Left lung (tissue), 14 donors: ENCODE measurements around the gene ACSM3. TPM values are rescaled to one million over a fixed set of nuclear protein-coding genes. Genes with fewer than 3 reads are reported as not detected.
A peak's percentile ranks its signal among the peaks of the same experiment; 100 is the strongest.
"Not testable (repeated sequence)": the region's sequence is repeated elsewhere in the genome, so short reads cannot be mapped to it uniquely, and the experiment has no call there.

Experiments
- ATAC-seq: fragments of 200-7000 bp; cut with Tn5 transposase; one replicate; pipeline ENCODE4 v1.9.1; 2020; ENCODE audit warnings: moderate library complexity
- DNase-seq, 4 donors: peaks; one replicate each; pipeline ENCODE4 v3.0.0-alpha.2; 2013 to 2020
- H3K27ac ChIP-seq, 2 donors: fragments of 200-600 bp; sonication (generic) in 1 of 2; one replicate each; pipeline versions ENCODE4 v1.5.0 to v1.8.0; 2020 to 2021
- H3K27me3 ChIP-seq, 2 donors: fragments of 200-600 bp; sonication (generic) in 1 of 2; one replicate each; pipeline versions ENCODE4 v1.5.0 to v1.8.0; 2020 to 2021
- H3K36me3 ChIP-seq, 2 donors: fragments of 200-600 bp; sonication (generic) in 1 of 2; one replicate each; pipeline versions ENCODE4 v1.5.0 to v1.8.0; 2020 to 2021
- H3K4me1 ChIP-seq, 2 donors: fragments of 200-600 bp; one replicate each; pipeline ENCODE4 v1.8.0; 2021
- H3K4me3 ChIP-seq, 2 donors: fragments of 200-600 bp; sonication (generic) in 1 of 2; one replicate each; pipeline versions ENCODE4 v1.5.0 to v1.8.0; 2020 to 2021; ENCODE audit warnings: mild to moderate bottlenecking in 1 of 2
- H3K9me3 ChIP-seq, 2 donors: fragments of 200-600 bp; sonication (generic) in 1 of 2; one replicate each; pipeline versions ENCODE4 v1.5.0 to v1.8.0; 2020 to 2021
- CTCF ChIP-seq, 2 donors: fragments of 200-600 bp; sonication (generic) in 1 of 2; IDR thresholded peaks; one replicate each; pipeline versions ENCODE4 v1.5.0 to v1.8.0; 2021; ENCODE audit warnings: antibody characterized with exemption in 2 of 2
- intact Hi-C, 2 donors: fragments of 100-400 bp; cut with DNase I; formaldehyde crosslinking; loops; one replicate each; pipeline versions ENCODE4 v1.11.2 to v1.14.2; 2022
- long read RNA-seq, 12 donors: library from polyadenylated mRNA in 2 of 12; unstranded in 2 of 12; transcript quantifications; one replicate each; pipeline ENCODE4 v2.0.0 and lab custom pipeline, GENCODE V29; 2019 to 2026
- polyA plus RNA-seq, 6 donors: library from polyadenylated mRNA; unstranded; fragments of 120-200 nt; gene quantifications; one replicate each; pipeline ENCODE4 v1.2.1, GENCODE V29; 2013; ENCODE audit not compliant: insufficient read length in 6 of 6
- total RNA-seq, 2 donors: library from RNA; stranded (reverse); fragmentation: NEBNext Ultra II Directional; extraction: Animal tissue kit (Norgen Biotek cat#: 25700); gene quantifications; one replicate each; pipeline ENCODE4 v1.2.1, GENCODE V29; 2021
- donor health status: DM: no; HTN: yes; CAD: no.
- donor health status: DM: no; HTN: no; CAD: no.

Gene ACSM3, protein sequence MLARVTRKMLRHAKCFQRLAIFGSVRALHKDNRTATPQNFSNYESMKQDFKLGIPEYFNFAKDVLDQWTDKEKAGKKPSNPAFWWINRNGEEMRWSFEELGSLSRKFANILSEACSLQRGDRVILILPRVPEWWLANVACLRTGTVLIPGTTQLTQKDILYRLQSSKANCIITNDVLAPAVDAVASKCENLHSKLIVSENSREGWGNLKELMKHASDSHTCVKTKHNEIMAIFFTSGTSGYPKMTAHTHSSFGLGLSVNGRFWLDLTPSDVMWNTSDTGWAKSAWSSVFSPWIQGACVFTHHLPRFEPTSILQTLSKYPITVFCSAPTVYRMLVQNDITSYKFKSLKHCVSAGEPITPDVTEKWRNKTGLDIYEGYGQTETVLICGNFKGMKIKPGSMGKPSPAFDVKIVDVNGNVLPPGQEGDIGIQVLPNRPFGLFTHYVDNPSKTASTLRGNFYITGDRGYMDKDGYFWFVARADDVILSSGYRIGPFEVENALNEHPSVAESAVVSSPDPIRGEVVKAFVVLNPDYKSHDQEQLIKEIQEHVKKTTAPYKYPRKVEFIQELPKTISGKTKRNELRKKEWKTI
- total RNA-seq (10 to 100 TPM; 15.7 to 16.6 TPM), polyA plus RNA-seq (10 to 100 TPM; 56.0 to 75.9 (median 57.9) TPM)
- long read RNA-seq, donor 1, partial matches to known transcripts = 28 of 33 reads
- long read RNA-seq, donor 1, other reads (novel, unspliced or antisense) = 0 of 33 reads
- long read RNA-seq, donor 2, transcript ACSM3-201 (14 exons, 2,845 nt) = major isoform, 6 of 66 reads
- long read RNA-seq, donor 2, partial matches to known transcripts = 55 of 66 reads
- long read RNA-seq, donor 2, other reads (novel, unspliced or antisense) = 0 of 66 reads
- long read RNA-seq, donor 3, partial matches to known transcripts = 17 of 26 reads
- long read RNA-seq, donor 3, other reads (novel, unspliced or antisense) = 0 of 26 reads
- long read RNA-seq, donor 4, partial matches to known transcripts = 1 of 6 reads
- long read RNA-seq, donor 4, other reads (novel, unspliced or antisense) = 4 of 6 reads
- long read RNA-seq, donor 5, transcript ACSM3-201 (14 exons, 2,845 nt) = major isoform, 5 of 18 reads
- long read RNA-seq, donor 5, partial matches to known transcripts = 8 of 18 reads
- long read RNA-seq, donor 5, other reads (novel, unspliced or antisense) = 0 of 18 reads
- long read RNA-seq, donor 6, transcript ACSM3-201 (14 exons, 2,845 nt) = major isoform, 5 of 28 reads
- long read RNA-seq, donor 6, partial matches to known transcripts = 12 of 28 reads
- long read RNA-seq, donor 6, other reads (novel, unspliced or antisense) = 6 of 28 reads
- long read RNA-seq, donor 7, partial matches to known transcripts = 17 of 18 reads
- long read RNA-seq, donor 7, other reads (novel, unspliced or antisense) = 0 of 18 reads
- long read RNA-seq, donor 8, partial matches to known transcripts = 29 of 33 reads
- long read RNA-seq, donor 8, other reads (novel, unspliced or antisense) = 0 of 33 reads
- long read RNA-seq, donor 9 = 0 reads
- long read RNA-seq, donor 10, partial matches to known transcripts = 0 of 3 reads
- long read RNA-seq, donor 10, other reads (novel, unspliced or antisense) = 3 of 3 reads
- long read RNA-seq, donor 11 = 0 reads
- long read RNA-seq, donor 12, partial matches to known transcripts = 23 of 30 reads
- long read RNA-seq, donor 12, other reads (novel, unspliced or antisense) = 5 of 30 reads

DNA sequence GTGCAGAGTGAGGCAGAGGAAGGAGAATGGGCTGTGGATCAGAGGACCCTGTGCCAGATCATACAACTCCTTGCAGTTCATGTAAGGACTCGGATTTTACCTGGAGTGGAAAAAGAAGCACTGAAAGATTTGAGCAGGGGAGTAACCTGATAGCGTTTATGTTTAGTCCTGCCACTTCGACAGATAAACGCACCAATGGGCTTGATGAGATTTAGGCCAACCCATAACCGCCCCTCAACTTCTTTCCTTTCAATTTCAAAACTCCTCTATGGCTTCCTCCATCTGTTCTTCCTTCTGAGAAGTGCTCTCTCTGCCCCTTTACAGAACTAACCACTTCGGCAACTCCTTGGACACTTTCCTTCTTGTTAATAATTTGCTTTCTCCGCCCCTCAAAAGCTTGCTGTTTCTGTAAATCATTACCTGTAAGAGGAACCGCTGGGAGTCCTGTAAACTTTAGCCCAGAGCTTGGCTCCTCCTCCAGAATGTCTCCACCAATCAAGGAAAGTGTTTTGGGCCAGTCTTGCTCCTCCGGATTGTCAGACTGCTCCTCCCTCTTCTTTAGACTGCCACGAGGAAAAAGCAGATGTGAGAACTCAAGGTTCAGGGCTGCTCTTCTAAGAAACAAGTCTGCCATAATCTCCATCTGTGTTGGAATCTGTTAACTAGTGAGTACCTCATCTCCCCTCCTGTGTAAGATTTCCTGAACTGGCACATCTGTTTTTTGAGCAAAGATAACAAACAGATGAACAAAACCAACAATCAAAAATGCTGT lies at the start of gene ACSM3:
TSS of gene ACSM3 (plus strand) at position 554 of the 772 bp plus-strand sequence. CDS start 6,021 bp downstream, outside the sequence.
- Histone ChIP-seq H3K4me1 (peaks cover 0 to 3% of the 10 kb centered on the region in 2 donors), H3K27ac (peak within 1 kb of the TSS; percentile 81 to 88), H3K4me3 (peak within 1 kb of the TSS; percentile 24 to 41), H3K36me3 (no peaks in the 10 kb centered on the region), H3K27me3 (no peaks in the 10 kb centered on the region), H3K9me3 (no peaks in the 10 kb centered on the region)
- DNase-seq = peak in 3 of 4 donors; percentile 55 to 87 (median 81)
- TF ChIP-seq CTCF (IDR thresholded peaks at IDR 0.05) = no peak
- peak; percentile 99 for ATAC-seq
- intact Hi-C loops = no loop called here

DNA sequence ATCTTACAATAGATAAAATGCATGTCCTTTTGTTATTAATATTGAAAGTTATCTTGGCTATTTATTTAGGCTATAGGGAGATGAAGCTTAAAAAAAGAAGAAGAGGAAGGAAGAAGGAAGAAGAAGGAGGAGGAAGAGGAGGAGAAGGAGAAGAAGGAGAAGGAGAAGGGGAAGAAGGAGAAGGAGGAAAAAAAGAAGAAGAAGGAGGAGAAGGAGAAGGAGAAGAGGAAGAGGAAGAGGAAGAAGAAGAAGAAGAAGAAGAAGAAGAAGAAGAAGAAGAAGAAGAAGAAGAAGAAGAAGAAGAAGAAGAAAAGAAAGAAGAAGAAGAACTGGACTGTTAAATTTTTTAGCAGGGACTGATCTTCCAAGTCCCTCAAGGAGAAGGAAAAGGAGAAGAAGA lies 46.1 kb upstream of the ACSM3 start:
- H3K36me3 ChIP-seq, intact Hi-C loops, H3K9me3 ChIP-seq, H3K27me3 ChIP-seq, ATAC-seq, DNase-seq, H3K4me3 ChIP-seq, H3K4me1 ChIP-seq: not testable (repeated sequence)
- peak overlapping the region in 1 of 2 donors; percentile 24 for H3K27ac ChIP-seq

GRCh38 chr16:20720251-20720650 lies 43.6 kb upstream of the ACSM3 start:
- DNase-seq (no peak), ATAC-seq (no peak)
- Histone ChIP-seq H3K9me3 (no peaks in the 10 kb centered on the region), H3K36me3 (no peaks in the 10 kb centered on the region), H3K27me3 (no peaks in the 10 kb centered on the region), H3K27ac (no peak overlapping the region), H3K4me1 (no peaks in the 10 kb centered on the region), H3K4me3 (no peak overlapping the region)
- intact Hi-C loops = no loop called here
- no peak for TF ChIP-seq CTCF (IDR thresholded peaks at IDR 0.05)

DNA sequence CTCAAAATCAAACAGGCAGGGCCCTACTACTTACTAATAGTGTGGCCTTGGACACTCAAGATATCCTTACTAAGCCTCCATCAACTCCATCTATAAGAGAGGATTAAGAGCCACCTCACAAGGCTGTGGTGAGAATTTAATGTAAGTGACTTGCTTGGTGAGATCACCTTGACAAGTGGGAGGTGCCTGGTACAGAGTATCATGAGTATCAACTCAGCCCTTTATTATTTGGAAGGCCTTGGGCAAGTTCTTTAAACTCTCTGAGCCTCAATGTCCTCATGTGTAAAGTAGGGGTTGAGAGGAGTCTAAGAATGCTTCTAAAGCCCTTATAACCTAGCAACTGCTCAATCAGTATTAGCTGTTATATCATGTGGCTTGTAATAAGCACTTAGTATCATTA lies 37.2 kb upstream of the ACSM3 start:
- Histone ChIP-seq H3K9me3 (no peaks in the 10 kb centered on the region), H3K4me1 (no peaks in the 10 kb centered on the region), H3K27ac (no peak overlapping the region), H3K36me3 (no peaks in the 10 kb centered on the region), H3K4me3 (no peak overlapping the region), H3K27me3 (no peaks in the 10 kb centered on the region)
- ATAC-seq = peak; percentile 93
- no peak for DNase-seq
- no peak for TF ChIP-seq CTCF (IDR thresholded peaks at IDR 0.05)
- intact Hi-C loops = no loop called here
